ENCODE measurements around the gene FHIT.

Gene FHIT

GRCh38 chr3:61114316-61114953 is 136.8 kb downstream of the FHIT start:
- TF ChIP-seq, protein P1, sequence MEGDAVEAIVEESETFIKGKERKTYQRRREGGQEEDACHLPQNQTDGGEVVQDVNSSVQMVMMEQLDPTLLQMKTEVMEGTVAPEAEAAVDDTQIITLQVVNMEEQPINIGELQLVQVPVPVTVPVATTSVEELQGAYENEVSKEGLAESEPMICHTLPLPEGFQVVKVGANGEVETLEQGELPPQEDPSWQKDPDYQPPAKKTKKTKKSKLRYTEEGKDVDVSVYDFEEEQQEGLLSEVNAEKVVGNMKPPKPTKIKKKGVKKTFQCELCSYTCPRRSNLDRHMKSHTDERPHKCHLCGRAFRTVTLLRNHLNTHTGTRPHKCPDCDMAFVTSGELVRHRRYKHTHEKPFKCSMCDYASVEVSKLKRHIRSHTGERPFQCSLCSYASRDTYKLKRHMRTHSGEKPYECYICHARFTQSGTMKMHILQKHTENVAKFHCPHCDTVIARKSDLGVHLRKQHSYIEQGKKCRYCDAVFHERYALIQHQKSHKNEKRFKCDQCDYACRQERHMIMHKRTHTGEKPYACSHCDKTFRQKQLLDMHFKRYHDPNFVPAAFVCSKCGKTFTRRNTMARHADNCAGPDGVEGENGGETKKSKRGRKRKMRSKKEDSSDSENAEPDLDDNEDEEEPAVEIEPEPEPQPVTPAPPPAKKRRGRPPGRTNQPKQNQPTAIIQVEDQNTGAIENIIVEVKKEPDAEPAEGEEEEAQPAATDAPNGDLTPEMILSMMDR (IDR thresholded peaks at IDR 0.05), result no peak
- no peaks in the 10 kb centered on the region for H3K4me1 ChIP-seq
- H2AFZ ChIP-seq, result no peak overlapping the region

DNA sequence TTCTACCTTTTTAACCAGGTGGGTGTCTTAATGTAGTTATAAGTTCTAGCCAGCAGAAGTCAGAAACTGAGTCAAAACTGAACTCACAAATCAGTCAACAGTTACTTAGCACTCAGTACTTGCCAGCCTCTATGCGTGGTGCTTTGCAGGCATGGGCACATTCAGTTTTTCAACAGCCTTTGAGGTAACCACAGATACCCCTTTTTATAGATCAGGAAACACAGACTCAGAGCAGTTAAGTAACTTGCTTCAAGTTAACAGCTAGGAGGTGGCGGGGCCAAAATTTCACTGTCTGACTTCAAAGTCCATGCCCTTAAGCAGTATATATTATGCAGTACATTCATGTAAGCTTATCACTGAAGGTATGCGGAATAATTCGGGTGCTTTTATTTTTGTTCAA is 139.4 kb downstream of the FHIT start:
- no peaks in the 10 kb centered on the region for H3K9me3 ChIP-seq (ENCODE audit: control insufficient read depth, low read length)
- no peaks in the 10 kb centered on the region for H3K27me3 ChIP-seq (ENCODE audit: control insufficient read depth, insufficient read depth, low read length)
- no peak overlapping the region for H3K4me3 ChIP-seq (ENCODE audit: low read depth, low read length)
- H3K4me1 ChIP-seq, result no peaks in the 10 kb centered on the region
- H3K27ac ChIP-seq, result no peak overlapping the region
- H3K36me3 ChIP-seq (ENCODE audit: control insufficient read depth, insufficient read depth, low read length), result no peaks in the 10 kb centered on the region
- no peak overlapping the region for H2AFZ ChIP-seq
- TF ChIP-seq, protein P1 (IDR thresholded peaks at IDR 0.05), result no peak
- no peak overlapping the region for H3K4me2 ChIP-seq (ENCODE audit: low read length)
- no peaks in the 10 kb centered on the region for H3K79me2 ChIP-seq
- H3K9ac ChIP-seq, result no peak overlapping the region

More at GRCh38 chr3:61114316-61114953, 136.8 kb downstream of the FHIT start:
- Histone ChIP-seq H3K36me3 (ENCODE audit: control insufficient read depth, insufficient read depth, low read length) (no peaks in the 10 kb centered on the region), H3K27me3 (ENCODE audit: control insufficient read depth, insufficient read depth, low read length) (no peaks in the 10 kb centered on the region), H3K4me2 (ENCODE audit: low read length) (no peak overlapping the region), H3K79me2 (no peaks in the 10 kb centered on the region), H3K4me3 (ENCODE audit: low read depth, low read length) (no peak overlapping the region), H3K27ac (no peak overlapping the region), H3K9me3 (ENCODE audit: control insufficient read depth, low read length) (no peaks in the 10 kb centered on the region), H3K9ac (no peak overlapping the region)

- TF ChIP-seq, protein P1 (IDR thresholded peaks at IDR 0.05), result no peak
- H3K9ac ChIP-seq, result no peak overlapping the region
Observed at GRCh38 chr3:61110576-61110975, 140.7 kb downstream of the FHIT start.

DNA sequence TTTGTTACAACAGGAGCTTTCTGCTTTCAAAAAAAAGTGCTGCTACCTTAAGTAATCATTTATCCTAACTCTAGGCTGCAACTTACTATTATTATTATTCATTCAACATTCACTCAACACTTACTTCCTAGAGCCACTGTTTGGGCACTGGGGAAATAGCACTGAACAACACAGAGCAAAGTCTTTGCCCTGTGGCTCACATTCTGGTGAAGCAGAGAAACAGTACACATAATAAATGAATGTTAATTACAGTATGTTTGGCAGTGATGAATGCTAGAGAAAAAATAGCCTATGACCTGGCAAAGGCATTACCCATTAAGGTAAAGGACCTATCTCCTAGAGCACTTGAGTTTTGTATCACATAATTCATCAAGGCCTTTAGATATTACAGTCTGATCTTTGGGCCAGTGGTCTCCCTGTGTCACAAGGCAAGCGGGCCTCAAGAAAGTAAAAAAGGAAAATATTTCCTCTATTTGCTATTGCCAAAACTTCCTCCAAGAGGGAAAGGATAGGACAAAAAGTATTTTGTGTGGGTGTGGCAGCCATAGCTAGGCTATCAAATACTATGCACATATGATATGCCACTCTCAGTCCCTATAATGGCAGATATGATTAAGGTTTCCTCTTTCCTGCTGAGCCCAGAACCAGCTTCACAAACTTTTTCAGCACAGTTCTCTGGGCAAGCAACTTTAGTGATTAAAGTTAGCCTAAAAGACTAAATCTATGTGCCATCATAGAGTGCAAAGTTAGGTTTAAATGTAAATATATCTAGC is 142.8 kb downstream of the FHIT start:
- Histone ChIP-seq H3K79me2 (no peaks in the 10 kb centered on the region), H3K27me3 (ENCODE audit: control insufficient read depth, insufficient read depth, low read length) (no peaks in the 10 kb centered on the region), H2AFZ (no peak overlapping the region), H3K9ac (no peak overlapping the region), H3K4me2 (ENCODE audit: low read length) (no peak overlapping the region), H3K4me1 (no peaks in the 10 kb centered on the region), H3K4me3 (ENCODE audit: low read depth, low read length) (no peak overlapping the region), H3K36me3 (ENCODE audit: control insufficient read depth, insufficient read depth, low read length) (no peaks in the 10 kb centered on the region), H3K9me3 (ENCODE audit: control insufficient read depth, low read length) (no peaks in the 10 kb centered on the region), H3K27ac (no peak overlapping the region)
- TF ChIP-seq, protein P1 (IDR thresholded peaks at IDR 0.05), result no peak

More at GRCh38 chr3:61110576-61110975, 140.7 kb downstream of the FHIT start:
- Histone ChIP-seq H3K36me3 (ENCODE audit: control insufficient read depth, insufficient read depth, low read length) (no peaks in the 10 kb centered on the region), H3K4me1 (no peaks in the 10 kb centered on the region), H3K79me2 (no peaks in the 10 kb centered on the region), H3K27me3 (ENCODE audit: control insufficient read depth, insufficient read depth, low read length) (no peaks in the 10 kb centered on the region), H3K4me2 (ENCODE audit: low read length) (no peak overlapping the region), H2AFZ (no peak overlapping the region), H3K27ac (no peak overlapping the region), H3K4me3 (ENCODE audit: low read depth, low read length) (no peak overlapping the region), H3K9me3 (ENCODE audit: control insufficient read depth, low read length) (no peaks in the 10 kb centered on the region)
